Hepatocyte (in vitro differentiated cells): Measurements from ENCODE around the gene TMEM238. TPM values are rescaled to one million over a fixed set of nuclear protein-coding genes. Genes with fewer than 3 reads are reported as not detected.

Experiments
- DNase-seq: peaks from one replicate; pipeline ENCODE4 v3.0.0-alpha.2; 2016; ENCODE audit warnings: low spot score
- H2AFZ ChIP-seq: fragments of 200-600 bp; sonication (generic); 2 replicates; pipeline ENCODE4 v1.6.0; 2016; ENCODE audit warnings: antibody characterized with exemption, mild to moderate bottlenecking
- H3K27ac ChIP-seq: fragments of 200-600 bp; sonication (generic); 2 replicates; pipeline ENCODE4 v1.5.1; 2016; ENCODE audit warnings: mild to moderate bottlenecking
- H3K27me3 ChIP-seq: fragments of 200-600 bp; sonication (generic); 2 replicates; pipeline ENCODE4 v1.6.1; 2016
- H3K36me3 ChIP-seq: fragments of 200-600 bp; sonication (generic); replicated peaks from 2 replicates; pipeline ENCODE4 v1.5.1; 2016; ENCODE audit warnings: low read depth; ENCODE audit not compliant: insufficient read depth
- H3K4me1 ChIP-seq: fragments of 200-600 bp; sonication (generic); 2 replicates; pipeline ENCODE4 v1.5.1; 2016; ENCODE audit warnings: mild to moderate bottlenecking, moderate library complexity; ENCODE audit not compliant: insufficient read depth
- H3K4me2 ChIP-seq: fragments of 200-600 bp; sonication (generic); 2 replicates; pipeline ENCODE4 v1.6.0; 2016
- H3K4me3 ChIP-seq: fragments of 200-600 bp; sonication (generic); 2 replicates; pipeline ENCODE4 v1.5.1; 2016; ENCODE audit warnings: mild to moderate bottlenecking
- H3K79me2 ChIP-seq: fragments of 200-600 bp; sonication (generic); 2 replicates; pipeline ENCODE4 v1.6.0; 2017; ENCODE audit warnings: mild to moderate bottlenecking
- H3K9me2 ChIP-seq: fragments of 200-600 bp; sonication (generic); replicated peaks from 2 replicates; pipeline ENCODE4 v1.6.0; 2017; ENCODE audit warnings: mild to moderate bottlenecking; ENCODE audit not compliant: insufficient read depth
- H3K9me3 ChIP-seq: fragments of 200-600 bp; sonication (generic); 2 replicates; pipeline ENCODE4 v1.5.1; 2016; ENCODE audit warnings: low read depth, mild to moderate bottlenecking
- H4K20me1 ChIP-seq: fragments of 200-600 bp; sonication (generic); 2 replicates; pipeline ENCODE4 v1.6.0; 2016; ENCODE audit warnings: mild to moderate bottlenecking; ENCODE audit not compliant: insufficient read depth, poor library complexity, severe bottlenecking
- EZH2 ChIP-seq: fragments of 200-600 bp; sonication (generic); IDR thresholded peaks from 2 replicates; pipeline ENCODE4 v1.6.1; 2016; ENCODE audit warnings: antibody characterized with exemption, mild to moderate bottlenecking, borderline replicate concordance
- EZH2phosphoT487 ChIP-seq: fragments of 200-600 bp; sonication (generic); IDR thresholded peaks from one replicate; pipeline ENCODE4 v1.6.1; 2018; ENCODE audit warnings: antibody characterized with exemption, mild to moderate bottlenecking, low read depth, moderate library complexity; ENCODE audit not compliant: unreplicated experiment, severe bottlenecking
- WGBS: methylation state at CpG from one replicate; pipeline ENCODE4 v1.1.6; 2016; ENCODE audit warnings: low lambda C conversion rate; ENCODE audit errors: missing lambda C conversion rate; 5-methylcytosine and 5-hydroxymethylcytosine counted together
- polyA plus RNA-seq: library from polyadenylated mRNA; unstranded; fragments of >200 nt; fragmentation: Nextera tagmentation; extraction: Ambion mirVana; gene quantifications from 2 replicates; pipeline ENCODE4 v1.2.1, GENCODE V29; 2016
- total RNA-seq: library from RNA; depleted of rRNA; stranded (reverse); fragments of >200 nt; gene quantifications from 2 replicates; pipeline ENCODE4 v1.2.3, GENCODE V29; 2014
- TF ChIP-seq, protein P1 (sequence below): fragments of 200-600 bp; sonication (generic); IDR thresholded peaks from 2 replicates; pipeline ENCODE4 v1.5.1; 2016; ENCODE audit warnings: antibody characterized with exemption, mild to moderate bottlenecking; ENCODE audit not compliant: poor library complexity

TMEM238 gene
- total and polyA plus RNA-seq, 2 experiments from 2014 or later = 9.1 to 29.6 TPM

DNA sequence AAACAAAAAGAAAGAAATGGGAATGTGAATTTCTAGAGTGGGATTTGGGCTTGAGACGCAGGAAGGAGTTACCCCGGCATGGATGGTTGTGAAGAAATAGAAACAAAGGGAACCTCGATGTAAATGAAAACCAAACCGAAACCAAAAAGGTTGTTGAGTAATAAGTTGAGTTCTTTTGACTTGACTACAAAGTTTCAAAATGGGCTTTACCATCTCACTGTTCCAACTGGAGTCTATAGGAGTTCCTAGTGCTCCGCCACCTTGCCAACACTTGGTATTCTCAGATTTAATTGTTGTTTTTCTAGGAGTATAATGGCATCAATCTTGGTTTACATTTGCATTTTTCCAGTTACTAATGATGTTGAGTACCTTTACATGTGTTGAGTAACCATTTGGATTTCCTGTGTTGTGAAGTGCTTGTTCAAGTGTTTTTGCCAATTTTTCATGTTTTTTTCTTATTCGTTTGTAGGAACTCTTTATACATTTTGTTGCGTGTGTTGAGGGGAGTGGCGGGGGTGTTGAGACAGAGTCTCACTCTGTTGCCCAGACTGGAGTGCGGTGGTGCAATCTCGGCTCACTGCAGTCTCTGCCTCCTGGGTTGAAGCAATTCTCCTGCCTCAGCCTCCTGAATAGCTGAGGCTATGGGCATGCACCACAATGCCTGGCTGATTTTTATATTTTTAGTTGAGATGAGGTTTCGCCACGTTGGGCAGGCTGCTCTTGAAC is 14.3 kb upstream of the TMEM238 start:
- no peak for DNase-seq
- Histone ChIP-seq H3K4me1 (no peaks in the 10 kb centered on the region), H4K20me1 (no peaks in the 10 kb centered on the region), H3K4me3 (no peak overlapping the region), H3K4me2 (no peak overlapping the region), H3K79me2 (peaks cover 4% of the 10 kb centered on the region), H3K27ac (no peak overlapping the region), H3K9me3 (no peaks in the 10 kb centered on the region), H3K27me3 (no peaks in the 10 kb centered on the region), H2AFZ (no peak overlapping the region), H3K9me2 (no peaks in the 10 kb centered on the region), H3K36me3 (no peaks in the 10 kb centered on the region)
- WGBS = 98% methylated on average over 12 of the region's 12 CpGs
- no peak for TF ChIP-seq EZH2

DNA sequence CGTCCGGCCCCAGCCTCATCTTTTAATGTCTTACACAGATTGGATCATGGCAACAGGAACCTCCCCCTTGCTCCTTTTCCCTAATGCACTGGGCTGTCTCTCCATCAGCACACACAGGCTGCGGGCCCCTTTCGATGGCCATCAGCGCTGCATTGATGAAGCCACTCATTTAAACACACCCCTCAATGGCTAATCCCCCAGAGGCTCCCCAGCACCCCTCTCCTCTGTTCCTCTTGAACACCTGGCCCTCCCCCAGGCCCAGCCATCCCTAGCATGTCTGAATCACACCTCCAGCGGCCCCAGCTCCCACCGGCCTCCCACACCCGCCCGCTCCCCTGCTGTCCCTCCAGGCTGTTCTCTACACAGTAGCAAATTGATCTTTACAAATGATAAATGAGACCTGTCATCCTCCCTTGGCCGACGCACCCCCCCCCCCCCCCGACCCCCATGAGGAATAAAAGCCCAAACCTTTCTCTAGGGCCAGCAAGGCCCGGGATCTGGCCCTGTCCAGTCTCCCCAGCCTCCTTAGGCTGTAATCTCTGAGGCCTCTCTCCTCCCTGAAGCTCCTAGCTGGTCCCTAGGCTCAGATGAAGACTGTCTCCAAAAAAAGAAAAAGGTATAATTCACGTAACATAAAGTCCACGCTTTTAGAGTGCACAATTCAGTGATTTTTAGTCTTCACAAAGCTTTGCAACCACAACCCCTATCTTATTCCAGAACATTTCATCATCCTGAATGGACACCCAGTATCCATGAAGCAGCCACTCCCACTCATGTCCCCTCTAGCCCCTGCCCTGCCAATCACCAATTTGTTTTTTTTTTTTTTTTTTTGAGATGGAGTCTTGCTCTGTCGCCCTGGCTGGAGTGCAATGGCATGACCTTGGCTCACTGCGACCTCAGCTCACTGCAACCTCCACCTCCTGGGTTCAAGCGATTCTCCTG is 9.0 kb upstream of the TMEM238 start:
- H3K27me3 ChIP-seq = no peaks in the 10 kb centered on the region
- 62% methylated on average over 17 of the region's 18 CpGs for WGBS

GRCh38 chr19:55391702-55392615 is 7.9 kb upstream of the TMEM238 start:
- H3K9me3 ChIP-seq = no peaks in the 10 kb centered on the region
- DNase-seq = no peak
- H3K27ac ChIP-seq = no peak overlapping the region
- peaks cover 19% of the 10 kb centered on the region for H3K4me1 ChIP-seq
- peaks cover 27% of the 10 kb centered on the region for H3K79me2 ChIP-seq
- TF ChIP-seq, protein P1, sequence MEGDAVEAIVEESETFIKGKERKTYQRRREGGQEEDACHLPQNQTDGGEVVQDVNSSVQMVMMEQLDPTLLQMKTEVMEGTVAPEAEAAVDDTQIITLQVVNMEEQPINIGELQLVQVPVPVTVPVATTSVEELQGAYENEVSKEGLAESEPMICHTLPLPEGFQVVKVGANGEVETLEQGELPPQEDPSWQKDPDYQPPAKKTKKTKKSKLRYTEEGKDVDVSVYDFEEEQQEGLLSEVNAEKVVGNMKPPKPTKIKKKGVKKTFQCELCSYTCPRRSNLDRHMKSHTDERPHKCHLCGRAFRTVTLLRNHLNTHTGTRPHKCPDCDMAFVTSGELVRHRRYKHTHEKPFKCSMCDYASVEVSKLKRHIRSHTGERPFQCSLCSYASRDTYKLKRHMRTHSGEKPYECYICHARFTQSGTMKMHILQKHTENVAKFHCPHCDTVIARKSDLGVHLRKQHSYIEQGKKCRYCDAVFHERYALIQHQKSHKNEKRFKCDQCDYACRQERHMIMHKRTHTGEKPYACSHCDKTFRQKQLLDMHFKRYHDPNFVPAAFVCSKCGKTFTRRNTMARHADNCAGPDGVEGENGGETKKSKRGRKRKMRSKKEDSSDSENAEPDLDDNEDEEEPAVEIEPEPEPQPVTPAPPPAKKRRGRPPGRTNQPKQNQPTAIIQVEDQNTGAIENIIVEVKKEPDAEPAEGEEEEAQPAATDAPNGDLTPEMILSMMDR = no peak
- TF ChIP-seq EZH2phosphoT487 (no peak), EZH2 (no peak)
- H3K9me2 ChIP-seq = no peaks in the 10 kb centered on the region
- H3K27me3 ChIP-seq = no peaks in the 10 kb centered on the region
- no peak overlapping the region for H2AFZ ChIP-seq
- H3K4me3 ChIP-seq = no peak overlapping the region
- H3K36me3 ChIP-seq = no peaks in the 10 kb centered on the region
- 53% methylated on average over 18 of the region's 18 CpGs for WGBS
- H3K4me2 ChIP-seq = no peak overlapping the region
- H4K20me1 ChIP-seq = peaks cover 39% of the 10 kb centered on the region

More for the DNA sequence above, 9.0 kb upstream of the TMEM238 start:
- Histone ChIP-seq H4K20me1 (peaks cover 28% of the 10 kb centered on the region), H3K9me2 (no peaks in the 10 kb centered on the region), H3K4me2 (no peak overlapping the region), H3K79me2 (peaks cover 15% of the 10 kb centered on the region), H3K9me3 (no peaks in the 10 kb centered on the region), H3K4me3 (no peak overlapping the region), H2AFZ (no peak overlapping the region), H3K4me1 (peaks cover 8% of the 10 kb centered on the region), H3K36me3 (no peaks in the 10 kb centered on the region), H3K27ac (no peak overlapping the region)
- no peak for DNase-seq
- TF ChIP-seq EZH2phosphoT487 (no peak), EZH2 (no peak)
- TF ChIP-seq, protein P1 = no peak
